GM12878 (cell line): ENCODE measurements around the gene TPT1. TPM values are rescaled to one million over a fixed set of nuclear protein-coding genes. Genes with fewer than 3 reads are reported as not detected.
A peak's percentile ranks its signal among the peaks of the same experiment; 100 is the strongest.

ENCODE experiments used
- ATAC-seq: fragments of 200-7000 bp; cut with Tn5 transposase; 3 replicates; pipeline ENCODE4 v1.9.1; 2020; ENCODE audit warnings: mild to moderate bottlenecking, moderate library complexity
- BruUV-seq: library from RNA; stranded (reverse); fragments of 400-500 nt; replicated peaks from 2 replicates; lab custom pipeline; 2021; lab: Mats Ljungman, UMichigan
- CTCF ChIA-PET: fragments of 300-600 bp; sonication (Branson Sonifier 250); formaldehyde crosslinking; extraction: SDS; loops from one replicate; lab custom pipeline; 2021; ENCODE audit warnings: inconsistent platforms; lab: Yijun Ruan, JAX
- POLR2A ChIA-PET: fragments of 350-600 bp; formaldehyde crosslinking; extraction: SDS; loops from one replicate; lab custom pipeline; 2021; ENCODE audit warnings: inconsistent platforms; lab: Charles Lee
- RAD21 ChIA-PET: fragments of 300-600 bp; sonication (Branson Sonifier 250); formaldehyde crosslinking; loops from one replicate; lab custom pipeline; 2023; ENCODE audit warnings: antibody characterized with exemption; ENCODE audit not compliant: unreplicated experiment; lab: Charles Lee
- SMC1A ChIA-PET: fragments of 300-600 bp; sonication (Branson Sonifier 250); formaldehyde crosslinking; loops from one replicate; lab custom pipeline; 2023; ENCODE audit not compliant: unreplicated experiment, uncharacterized antibody; lab: Charles Lee
- DNase-seq: peaks from one replicate; pipeline ENCODE4 v3.0.0-alpha.2; 2011; ENCODE audit warnings: low read depth, low spot score
- FAIRE-seq: peaks from 3 replicates; lab custom pipeline; 2011; peaks lifted over from hg19 to GRCh38; lab: Jason Lieb, UNC
- H2AFZ ChIP-seq: 2 replicates; pipeline ENCODE4 v1.6.0; 2011; ENCODE audit warnings: low read depth, low read length, control low read depth; ENCODE audit not compliant: control insufficient read depth
- H3K27ac ChIP-seq: 2 replicates; pipeline ENCODE4 v1.5.1; 2011; ENCODE audit warnings: control low read depth; ENCODE audit not compliant: control insufficient read depth, insufficient read depth
- H3K27me3 ChIP-seq, 2 experiments: replicated peaks in 1 of 2; 2 replicates each; pipeline versions ENCODE4 v1.6.0 to v1.6.1; 2011; ENCODE audit warnings: low read length in 1 of 2; ENCODE audit not compliant: control insufficient read depth in 2 of 2, insufficient read depth in 2 of 2
- H3K36me3 ChIP-seq, 2 experiments: 2 replicates each; pipeline ENCODE4 v1.5.1; 2011; ENCODE audit warnings: low read length in 1 of 2; ENCODE audit not compliant: control insufficient read depth in 2 of 2, insufficient read depth in 2 of 2
- H3K4me1 ChIP-seq: 2 replicates; pipeline ENCODE4 v1.6.1; 2011; ENCODE audit warnings: mild to moderate bottlenecking, low read length, moderate library complexity, mixed read lengths; ENCODE audit not compliant: control insufficient read depth, insufficient read depth
- H3K4me2 ChIP-seq: 2 replicates; pipeline ENCODE4 v1.6.0; 2011; ENCODE audit warnings: control low read depth; ENCODE audit not compliant: control insufficient read depth, insufficient read depth
- H3K4me3 ChIP-seq: fragments of 200-600 bp; sonication (generic); 2 replicates; pipeline ENCODE4 v1.5.1; 2016
- H3K79me2 ChIP-seq: 2 replicates; pipeline ENCODE4 v1.6.0; 2011; ENCODE audit warnings: low read length; ENCODE audit not compliant: control insufficient read depth, insufficient read depth
- H3K9ac ChIP-seq: 2 replicates; pipeline ENCODE4 v1.8.0; 2011; ENCODE audit warnings: low read length, control low read depth, mixed read lengths; ENCODE audit not compliant: control insufficient read depth, insufficient read depth
- H3K9me3 ChIP-seq: replicated peaks from 3 replicates; pipeline ENCODE4 v1.5.1; 2011; ENCODE audit warnings: mild to moderate bottlenecking, low read length; ENCODE audit not compliant: control insufficient read depth, insufficient read depth
- H4K20me1 ChIP-seq: 2 replicates; pipeline ENCODE4 v1.6.0; 2011; ENCODE audit not compliant: control insufficient read depth, insufficient read depth
- BHLHE40 ChIP-seq, 2 experiments: fragments of 450-650 bp in 1 of 2; IDR thresholded peaks; 2 replicates each; pipeline ENCODE4 v1.6.1; 2011 to 2017; ENCODE audit warnings: low read depth in 2 of 2, borderline replicate concordance in 1 of 2, improper control_type of control experiment in 1 of 2, low read length in 1 of 2, mild to moderate bottlenecking in 1 of 2
- CBX5 ChIP-seq: sonication (generic); IDR thresholded peaks from 2 replicates; pipeline ENCODE4 v1.6.1; 2016; ENCODE audit warnings: low read depth, moderate library complexity, mild to moderate bottlenecking, inconsistent platforms
- MAX ChIP-seq: IDR thresholded peaks from 2 replicates; pipeline ENCODE4 v1.6.1; 2012; ENCODE audit warnings: low read depth, low read length, improper control_type of control experiment
- MXI1 ChIP-seq: fragments of 150-350 bp; IDR thresholded peaks from 2 replicates; pipeline ENCODE4 v1.6.1; 2011; ENCODE audit warnings: low read depth, mild to moderate bottlenecking, inconsistent platforms, low read length, improper control_type of control experiment
- PBX3 ChIP-seq: IDR thresholded peaks from 2 replicates; pipeline ENCODE4 v1.6.1; 2011; ENCODE audit warnings: mild to moderate bottlenecking, low read depth, low read length, moderate library complexity; ENCODE audit not compliant: insufficient replicate concordance
- PKNOX1 ChIP-seq: fragments of 450-650 bp; IDR thresholded peaks from 2 replicates; pipeline ENCODE4 v1.6.1; 2016; ENCODE audit warnings: mild to moderate bottlenecking
- RAD51 ChIP-seq: fragments of 450-650 bp; IDR thresholded peaks from 2 replicates; pipeline ENCODE4 v1.6.1; 2016; ENCODE audit warnings: moderate library complexity, mild to moderate bottlenecking, inconsistent platforms
- RFX5 ChIP-seq: IDR thresholded peaks from 2 replicates; pipeline ENCODE4 v1.6.1; 2011; ENCODE audit warnings: low read depth, low read length, improper control_type of control experiment
- SPI1 ChIP-seq: IDR thresholded peaks from 2 replicates; pipeline ENCODE4 v1.6.1; 2011; ENCODE audit warnings: low read depth, mild to moderate bottlenecking, low read length, moderate library complexity, borderline replicate concordance; ENCODE audit not compliant: insufficient read depth
- ZNF274 ChIP-seq: IDR thresholded peaks from one replicate; pipeline ENCODE4 v1.8.0; 2011; ENCODE audit not compliant: insufficient read length, insufficient read depth
- ZNF384 ChIP-seq: IDR thresholded peaks from 2 replicates; pipeline ENCODE4 v1.6.1; 2012; ENCODE audit warnings: low read depth, mild to moderate bottlenecking, low read length, improper control_type of control experiment, borderline replicate concordance
- WGBS: methylation state at CpG from one replicate; pipeline ENCODE4 v1.1.6; 2016; ENCODE audit warnings: low lambda C conversion rate; ENCODE audit not compliant: insufficient replicate concordance, insufficient coverage; ENCODE audit errors: missing lambda C conversion rate; 5-methylcytosine and 5-hydroxymethylcytosine counted together
- in situ Hi-C: fragments of 300-500 bp; cut with MboI; formaldehyde crosslinking; loops from 9 replicates; pipeline ENCODE4 v1.14.3; 2018; ENCODE audit warnings: mixed read lengths
- intact Hi-C: fragments of 100-400 bp; cut with micrococcal nuclease; formaldehyde crosslinking; loops from one replicate; pipeline ENCODE4 v1.14.2; 2022; ENCODE audit not compliant: unreplicated experiment
- polyA plus RNA-seq, 11 experiments: library from polyadenylated mRNA; depleted of rRNA in 4 of 11; unstranded in 6 of 11; stranded (reverse) in 5 of 11; fragments of >200 nt; fragmentation: Nextera tagmentation in 4 of 11; fragmentation: Illumina TruSeq in 1 of 11; extraction: Ambion mirVana in 4 of 11; extraction: Trizol in 1 of 11; gene quantifications; 1 replicate in 1 of 11; 2 replicates in 10 of 11; pipeline versions ENCODE4 v1.2.1 to v1.2.3, GENCODE V29; 2011 to 2016; ENCODE audit warnings: inconsistent platforms in 2 of 11, missing spikeins in 2 of 11, low read depth in 1 of 11
- total RNA-seq, 4 experiments: library from RNA; depleted of rRNA in 3 of 4; stranded (reverse); fragments of >200 nt in 3 of 4; fragmentation: Illumina TruSeq in 1 of 4; extraction: Trizol in 1 of 4; gene quantifications; 2 replicates each; pipeline versions ENCODE4 v1.2.1 to v1.2.3, GENCODE V29; 2013 to 2021

Gene TPT1
- total and polyA plus RNA-seq, 10 of the 15 experiments (the other 5 are each of a cell fraction or from before 2014, with no cell fraction given) = 1,038 to 5,925 (median 2,336) TPM

- DNase-seq = no peak
- Histone ChIP-seq H4K20me1 (no peaks in the 10 kb centered on the region), H3K36me3 (no peaks in the 10 kb centered on the region), H3K27ac (no peak overlapping the region), H3K4me1 (no peaks in the 10 kb centered on the region; the same call in 1 of the 2 replicates), H3K9ac (no peak overlapping the region), H3K79me2 (no peaks in the 10 kb centered on the region), H3K4me3 (no peak overlapping the region), H3K27me3 (no peaks in the 10 kb centered on the region), H3K4me2 (no peak overlapping the region), H2AFZ (no peak overlapping the region), H3K9me3 (no peaks in the 10 kb centered on the region)
- ChIA-PET CTCF (interaction anchor here (0.7 to 1.4 kb wide), 4 partner anchors 11 to 251 kb away, joined by 3 to 8 read pairs (median 4); no protein-coding TSS in a partner anchor), SMC1A (interaction anchor here (1.0 to 1.8 kb wide), 4 partner anchors 11 to 250 kb away, joined by 3 to 9 read pairs (median 4); no protein-coding TSS in a partner anchor), RAD21 (interaction anchor here (0.6 to 2.3 kb wide), 5 partner anchors 11 to 251 kb away, joined by 3 to 8 read pairs (median 4); no protein-coding TSS in a partner anchor), POLR2A (interaction anchor here (0.6 kb wide), 1 partner anchor 56 kb away, joined by 3 read pairs; no protein-coding TSS in a partner anchor)
- peak; percentile 56 for FAIRE-seq
- no TSS peak for BruUV-seq
- peak; percentile 58 for ATAC-seq
- peak; percentile 96 for TF ChIP-seq PKNOX1
- peak; percentile 54; the same call in 1 of the 2 replicates for TF ChIP-seq MXI1
- TF ChIP-seq MAX = 0 out of 2 replicates have a peak, but pooled peaks have one; percentile 29
- no peak for TF ChIP-seq ZNF274
- TF ChIP-seq SPI1 = peak; percentile 30; the same call in 1 of the 2 replicates
- TF ChIP-seq CBX5 = no peak
- TF ChIP-seq PBX3 = peak; percentile 65
- peak; percentile 70 for TF ChIP-seq RAD51
- peak; percentile 91 for TF ChIP-seq RFX5
- TF ChIP-seq BHLHE40 (IDR thresholded peaks at IDR 0.05; ENCODE audit: borderline replicate concordance in 1 of 2, low read depth in 2 of 2, low read length in 1 of 2) = peak in 1 of 2 experiments; percentile 40; a peak in 2 of 4 replicates
- TF ChIP-seq ZNF384 = peak; percentile 80
- in situ Hi-C loops (no loop called here), intact Hi-C loops (no loop called here)
- WGBS = 87% methylated on average over 7 of the region's 7 CpGs
Observed at GRCh38 chr13:45297456-45298205, 43.4 kb downstream of the TPT1 start.
